ENCODE data around the gene PLCH2.

Gene PLCH2

DNA sequence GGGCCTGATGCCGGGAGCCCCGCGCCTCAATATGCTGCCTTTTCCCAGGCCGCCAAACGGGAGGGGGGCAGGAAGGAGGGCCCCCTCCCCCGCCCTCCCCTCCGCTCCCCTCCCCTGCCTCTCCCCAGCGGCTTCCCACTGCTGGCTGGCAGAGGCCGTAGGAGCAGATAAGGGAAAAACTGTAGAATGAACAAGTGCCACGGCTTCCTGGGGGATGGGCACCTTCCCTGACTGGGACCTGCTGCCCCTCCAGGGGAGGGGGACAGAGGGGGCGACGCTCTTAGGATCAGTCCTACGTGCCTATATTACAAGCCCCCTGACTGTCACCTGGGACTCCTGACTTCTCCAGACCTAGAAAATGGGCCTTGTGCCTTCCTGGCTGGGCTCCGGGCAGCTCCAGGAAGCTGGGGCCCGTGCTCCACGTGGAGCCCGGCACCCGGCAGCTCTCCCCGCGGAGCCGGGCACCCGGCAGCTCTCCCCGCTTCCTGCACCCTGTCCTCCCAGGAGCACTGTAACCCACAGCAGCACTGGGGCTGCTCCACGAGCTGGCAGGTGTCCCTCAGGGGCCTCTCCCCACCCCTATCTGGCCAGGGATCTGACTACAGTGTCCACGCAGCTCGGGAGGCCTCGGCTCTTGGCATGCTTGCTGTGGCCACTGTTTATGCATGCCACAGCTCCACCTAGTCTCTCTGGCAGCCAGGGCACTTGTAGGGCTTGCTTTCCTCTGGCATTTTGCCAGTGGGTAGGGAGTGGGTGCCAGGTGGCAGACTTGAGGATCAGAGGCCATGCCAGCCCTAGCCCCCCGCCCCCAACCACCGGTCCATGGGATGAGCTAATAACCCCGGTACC lies 54.6 kb downstream of the PLCH2 start:
- no peak for DNase-seq (ENCODE audit: low read depth)

DNA sequence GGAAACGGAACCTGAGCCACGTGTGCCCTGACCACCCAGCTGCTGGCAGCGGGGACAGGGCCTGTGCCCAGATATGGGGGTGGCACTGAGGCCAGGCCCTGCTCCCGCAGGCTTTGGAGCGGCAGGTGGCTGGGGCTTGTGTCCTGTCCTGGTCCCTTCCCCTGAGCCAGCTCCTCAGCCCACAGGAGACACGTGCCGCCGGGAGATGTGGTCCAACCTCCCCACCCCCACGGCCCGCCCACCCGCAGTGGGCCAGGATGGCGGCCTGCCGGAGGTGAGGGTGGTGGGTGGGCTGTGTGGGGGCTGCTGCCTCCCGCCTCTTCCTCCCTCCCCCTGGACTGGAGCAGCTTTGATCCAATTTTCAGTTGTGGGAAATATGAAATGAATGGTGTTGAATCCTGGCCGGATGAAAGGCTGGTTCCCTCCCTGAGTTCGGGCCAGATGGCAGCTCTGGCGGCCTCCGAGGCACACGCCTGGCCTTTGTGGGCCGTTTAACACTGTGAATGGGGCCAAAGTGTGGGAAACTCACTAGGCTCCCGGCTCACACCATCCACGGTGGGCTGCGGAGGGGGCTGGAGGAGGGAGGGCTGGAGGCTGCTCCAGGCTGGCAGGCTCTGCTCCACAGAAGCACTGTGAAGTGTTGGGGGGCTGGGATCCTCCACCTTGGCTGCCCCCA lies 56.5 kb downstream of the PLCH2 start:
- DNase-seq (ENCODE audit: low read depth) = no peak

DNA sequence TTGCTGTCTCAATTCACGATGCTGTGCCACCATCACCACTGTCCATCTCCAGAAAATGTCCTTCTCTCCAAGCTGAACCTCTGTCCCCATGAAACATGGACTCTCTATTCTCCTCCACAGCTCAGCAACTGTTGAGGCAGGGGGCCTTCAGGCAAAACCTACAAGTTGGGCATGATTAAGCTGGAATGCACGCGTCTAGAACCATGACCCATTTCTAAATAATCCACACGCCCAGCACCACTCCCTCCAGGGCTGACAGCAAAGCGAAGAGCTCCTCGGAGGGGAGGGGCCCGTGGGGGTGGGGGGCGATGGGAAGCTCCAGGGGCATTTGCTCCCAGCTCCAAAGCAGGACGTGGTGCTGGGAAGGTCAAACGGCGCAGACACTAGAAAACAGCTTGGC lies 57.3 kb downstream of the PLCH2 start:
- no peak for DNase-seq (ENCODE audit: low read depth)

DNA sequence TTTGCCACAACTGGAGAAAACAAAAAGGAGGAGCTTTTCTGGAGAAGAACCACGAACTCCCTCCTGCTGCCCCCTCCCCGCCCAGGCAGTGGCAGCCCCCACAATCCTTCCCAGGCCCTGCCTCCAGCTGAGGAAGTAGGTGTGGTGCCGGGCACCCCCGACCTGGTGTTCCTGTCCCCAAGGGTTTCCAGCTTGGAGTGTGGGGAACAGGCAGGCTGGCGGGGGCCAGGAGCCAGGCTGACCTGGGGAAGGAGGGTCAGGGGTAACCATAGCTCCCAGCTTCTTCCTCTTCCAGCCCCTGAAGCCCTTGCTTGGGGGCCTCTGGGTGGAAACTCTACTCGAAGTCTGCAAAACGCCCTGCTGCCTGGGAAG lies 58.2 kb downstream of the PLCH2 start:
- DNase-seq (ENCODE audit: low read depth) = no peak

DNA sequence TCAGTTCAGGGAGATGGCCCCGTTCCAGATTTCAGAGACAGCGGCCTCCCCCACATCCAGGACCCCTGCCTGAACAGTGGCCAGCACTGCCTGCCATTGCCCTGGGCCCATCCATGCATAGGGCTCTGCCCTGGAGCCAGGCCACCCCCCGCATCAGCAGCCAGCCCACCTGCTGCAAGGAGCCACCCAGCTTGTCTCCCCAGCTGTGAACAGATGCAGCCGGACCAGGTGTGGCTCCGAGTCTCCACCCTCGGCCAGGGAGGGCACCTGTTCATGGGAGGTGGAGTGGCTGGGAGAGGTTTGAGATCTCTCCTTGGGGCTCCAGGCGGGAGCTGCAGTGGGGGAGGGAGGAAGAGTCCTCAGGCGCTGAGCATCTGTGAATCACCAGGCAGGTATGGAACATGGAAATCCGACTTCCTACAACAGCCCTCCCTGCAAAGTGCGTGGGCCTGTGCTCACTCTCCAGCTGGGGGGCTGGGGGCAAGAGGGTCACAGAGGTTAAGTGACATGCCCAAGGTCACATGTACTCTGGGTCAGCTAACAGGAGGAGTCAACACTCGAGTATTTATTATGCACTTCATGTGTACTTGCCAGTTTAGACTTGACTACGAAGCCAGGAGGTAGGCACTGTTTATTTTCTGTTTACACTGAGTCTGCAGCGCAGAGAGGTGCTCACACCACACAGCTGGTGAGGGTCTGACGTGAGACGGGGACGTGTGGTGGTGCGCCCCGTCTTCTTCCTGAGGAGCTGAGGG lies 58.8 kb downstream of the PLCH2 start:
- no peak for DNase-seq (ENCODE audit: low read depth)

DNA sequence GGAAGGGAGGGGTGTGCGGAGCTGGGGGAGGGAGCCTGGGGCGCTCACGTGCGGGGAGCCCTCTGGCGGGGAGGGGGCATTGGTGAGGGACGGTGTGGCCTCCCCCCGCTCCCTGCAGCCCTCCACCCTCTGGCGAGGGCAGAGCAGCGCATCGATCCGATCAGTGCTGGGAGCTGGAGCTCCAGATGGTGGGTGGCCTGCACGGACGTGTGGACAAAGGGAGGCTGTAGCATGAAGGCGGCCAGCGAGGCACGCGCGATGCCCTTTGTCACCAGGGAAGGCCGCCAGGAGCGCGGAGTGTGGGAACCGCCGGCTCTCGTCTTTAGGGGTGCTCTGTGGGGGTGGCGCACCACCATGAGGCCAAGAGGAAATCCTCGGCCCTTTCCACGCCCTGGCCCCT lies 59.4 kb downstream of the PLCH2 start:
- no peak for DNase-seq (ENCODE audit: low read depth)

DNA sequence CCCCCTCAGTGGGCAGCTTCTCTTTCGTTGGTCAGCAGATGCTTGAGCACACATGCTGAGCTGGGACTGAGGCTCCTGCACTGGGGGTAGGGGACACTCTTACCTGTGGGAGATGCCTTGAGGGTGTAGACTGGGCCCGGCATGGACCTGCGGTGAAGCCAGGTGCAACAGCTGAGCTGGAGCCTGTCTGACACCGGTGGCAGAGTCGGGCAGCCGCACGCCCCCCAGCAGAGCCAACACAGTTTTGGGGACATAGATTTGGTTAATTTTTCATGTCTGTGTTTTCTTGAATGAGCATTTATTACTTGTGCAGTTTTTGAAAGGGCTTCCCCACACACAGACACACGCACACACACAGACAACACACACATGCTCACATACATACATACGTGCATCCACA lies 59.9 kb downstream of the PLCH2 start:
- DNase-seq (ENCODE audit: low read depth) = no peak

DNA sequence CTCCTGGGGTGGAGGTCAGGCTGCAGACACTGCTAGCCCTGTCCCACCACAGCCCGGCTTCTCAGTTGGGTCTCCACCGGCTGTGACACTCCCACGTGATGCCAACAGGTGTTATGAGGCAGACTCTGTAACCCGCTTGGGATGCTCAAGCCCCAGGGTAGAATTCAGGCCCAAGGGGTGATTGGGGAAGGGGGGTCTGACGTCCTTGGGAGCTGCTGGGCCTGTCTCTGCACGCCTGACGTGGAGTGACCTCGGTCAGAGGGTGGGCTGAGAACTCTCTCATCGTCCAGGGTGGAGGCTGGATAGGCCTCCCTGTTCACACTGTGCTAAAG lies 61.7 kb downstream of the PLCH2 start:
- no peak for DNase-seq (ENCODE audit: low read depth)

DNA sequence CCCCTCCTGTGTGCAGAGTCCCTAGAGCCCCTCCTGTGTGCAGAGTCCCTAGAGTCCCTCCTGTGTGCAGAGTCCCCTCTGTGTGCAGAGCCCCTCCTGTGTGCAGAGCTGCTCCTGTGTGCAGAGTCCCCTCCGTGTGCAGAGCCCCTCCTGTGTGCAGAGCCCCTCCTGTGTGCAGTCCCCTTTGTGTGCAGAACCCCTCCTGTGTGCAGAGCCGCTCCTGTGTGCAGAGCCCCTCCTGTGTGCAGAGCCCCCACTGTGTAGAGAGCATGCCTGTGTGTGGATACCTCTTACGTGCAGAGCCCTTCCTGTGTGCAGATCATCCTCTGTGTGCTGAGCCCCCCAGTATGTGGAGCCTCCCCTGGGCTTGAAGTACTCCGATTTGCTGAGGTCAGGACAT lies 62.3 kb downstream of the PLCH2 start:
- DNase-seq (ENCODE audit: low read depth) = no peak

DNA sequence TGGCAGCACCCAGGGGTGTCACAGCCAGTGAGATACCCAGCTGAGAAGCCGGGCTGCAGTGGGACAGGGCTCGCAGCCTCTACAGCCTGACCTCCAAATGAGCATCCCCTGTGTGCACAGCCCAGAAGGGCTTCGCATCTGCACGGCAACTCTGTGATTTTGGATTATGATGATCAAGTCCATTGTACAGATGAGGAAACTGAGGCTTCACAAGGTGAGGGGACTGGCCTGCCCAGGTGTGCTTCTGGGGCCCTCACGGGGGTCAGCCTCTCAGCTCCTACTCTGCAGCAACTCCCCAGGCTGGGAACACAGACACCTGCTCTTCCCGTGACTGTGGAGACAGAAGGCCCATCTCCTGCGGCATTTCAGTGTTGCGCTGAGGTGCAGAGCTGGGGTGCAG lies 62.8 kb downstream of the PLCH2 start:
- no peak for DNase-seq (ENCODE audit: low read depth)

DNA sequence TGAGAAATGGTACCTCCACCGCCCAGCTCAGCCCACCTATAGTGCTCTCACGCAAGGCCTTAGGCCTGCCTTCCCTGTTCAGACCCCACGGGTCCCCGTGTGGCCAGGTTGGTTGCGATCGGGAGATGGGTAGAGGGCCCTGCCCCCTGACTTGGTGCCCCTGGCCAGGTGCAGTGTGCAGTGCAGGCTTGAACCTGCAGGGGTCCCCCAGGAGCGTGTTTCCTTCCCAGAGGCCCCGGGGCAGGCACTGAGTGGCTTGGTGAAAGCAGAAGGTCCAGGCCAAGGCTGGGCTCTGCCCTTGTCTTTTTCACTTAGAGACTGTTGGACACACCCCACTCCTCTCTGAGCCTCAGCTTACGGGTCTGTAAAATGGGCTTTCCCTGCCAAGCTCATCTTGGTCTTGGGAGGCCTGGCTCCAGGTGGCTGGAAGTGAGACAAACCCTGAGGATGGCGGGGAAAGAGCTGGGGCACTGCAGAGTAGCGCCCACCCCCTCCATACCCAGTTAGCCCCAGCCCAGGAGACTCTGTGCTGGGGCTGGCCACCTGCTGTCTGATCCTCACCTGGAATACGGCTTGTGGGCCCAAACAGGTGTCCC lies 63.3 kb downstream of the PLCH2 start:
- DNase-seq (ENCODE audit: low read depth) = no peak

DNA sequence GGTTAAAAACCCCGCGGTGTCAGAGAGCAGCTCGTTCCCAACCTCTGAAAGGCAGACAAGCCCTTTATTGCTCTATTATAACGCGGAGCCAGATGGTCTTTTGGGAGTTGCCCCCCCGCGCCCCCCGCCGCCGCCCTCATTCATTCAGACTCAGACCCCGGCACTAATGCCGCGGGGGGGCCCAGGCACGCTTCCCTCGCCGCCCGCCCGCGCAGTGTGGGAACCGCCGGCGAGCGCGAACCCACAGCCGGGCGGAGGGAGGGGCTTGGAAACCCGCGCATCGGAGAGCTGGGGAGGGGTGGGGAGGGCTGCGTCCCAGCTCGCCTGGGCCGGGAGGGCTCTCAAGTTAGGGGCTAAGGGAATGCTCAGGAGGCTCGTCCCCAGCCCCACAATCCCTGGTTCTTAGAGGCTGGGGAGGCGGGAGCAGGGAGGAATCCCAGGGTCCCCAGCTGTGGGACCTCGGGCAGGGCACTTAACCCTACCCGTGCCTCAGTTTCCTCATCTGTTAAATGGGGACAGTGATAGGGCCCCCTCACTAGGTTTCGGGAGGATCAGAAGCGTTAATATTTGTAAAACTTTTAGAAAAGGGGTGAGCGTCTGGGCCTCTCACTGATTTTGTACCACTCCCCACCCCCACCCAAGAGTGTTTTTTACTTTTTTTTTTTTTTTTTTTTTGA lies 64.9 kb downstream of the PLCH2 start:
- no peak for DNase-seq (ENCODE audit: low read depth)

DNA sequence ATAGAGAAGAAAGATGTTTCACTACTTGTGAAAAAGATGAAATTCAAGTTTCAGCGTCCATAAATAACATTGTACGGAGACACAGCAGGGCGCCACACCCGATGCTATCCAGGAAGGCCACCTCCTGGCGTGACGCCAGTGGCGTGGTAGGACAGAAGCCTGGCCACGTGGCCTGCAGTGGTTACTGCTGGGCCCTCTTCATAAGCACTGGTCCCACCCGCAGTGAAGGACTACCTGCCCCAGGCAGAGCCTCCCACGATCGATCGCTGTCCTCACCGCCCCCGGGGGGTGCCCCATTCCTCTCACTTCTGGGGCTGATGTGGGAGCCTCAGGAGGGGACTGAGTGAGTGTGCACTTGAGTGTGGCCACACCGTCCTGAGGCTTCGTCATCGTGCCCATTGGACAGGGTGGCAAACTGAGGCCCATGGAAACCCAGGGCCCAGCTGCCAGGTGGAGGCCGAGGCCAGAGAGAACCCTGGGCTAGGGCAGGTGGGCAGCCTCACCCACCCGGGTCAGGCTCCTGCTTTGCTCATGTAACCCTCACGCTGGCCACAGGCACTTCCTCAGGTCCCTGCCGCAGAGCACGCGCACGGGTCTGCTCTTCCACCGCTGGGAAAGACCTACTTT lies 65.6 kb downstream of the PLCH2 start:
- DNase-seq (ENCODE audit: low read depth) = no peak

DNA sequence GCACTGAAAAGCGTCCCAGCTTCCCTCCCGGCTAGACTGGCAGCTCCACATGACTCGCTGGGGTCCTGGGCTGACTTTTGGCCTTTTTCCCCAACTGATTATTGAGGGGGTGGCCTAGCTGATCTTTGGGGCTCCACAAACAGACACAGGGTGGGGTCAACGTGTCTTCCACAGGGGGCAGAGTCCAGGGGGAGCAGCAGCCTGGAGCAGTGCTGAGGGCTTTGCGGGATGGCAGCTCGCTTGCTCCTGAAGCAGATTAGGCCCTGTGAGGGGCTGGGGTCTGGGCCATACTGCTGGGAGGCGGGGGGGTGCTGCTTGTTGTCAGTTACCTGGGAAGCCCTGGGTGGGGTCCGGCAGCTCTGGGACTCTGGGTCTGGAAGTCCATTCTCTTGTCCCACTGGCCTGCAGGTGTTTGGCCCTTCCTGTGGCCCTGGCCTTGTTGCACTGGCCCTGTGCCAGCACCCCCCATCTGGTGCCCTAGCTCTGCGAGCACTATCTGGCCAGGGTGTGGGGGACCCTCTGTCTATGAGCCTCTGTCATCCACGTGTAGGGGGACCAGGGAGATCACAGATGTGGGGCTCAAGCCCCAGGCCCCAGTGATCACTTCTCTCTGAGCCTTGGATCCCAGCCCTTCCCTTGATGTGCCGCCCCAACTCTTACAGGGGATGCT lies 66.3 kb downstream of the PLCH2 start:
- DNase-seq (ENCODE audit: low read depth) = no peak

DNA sequence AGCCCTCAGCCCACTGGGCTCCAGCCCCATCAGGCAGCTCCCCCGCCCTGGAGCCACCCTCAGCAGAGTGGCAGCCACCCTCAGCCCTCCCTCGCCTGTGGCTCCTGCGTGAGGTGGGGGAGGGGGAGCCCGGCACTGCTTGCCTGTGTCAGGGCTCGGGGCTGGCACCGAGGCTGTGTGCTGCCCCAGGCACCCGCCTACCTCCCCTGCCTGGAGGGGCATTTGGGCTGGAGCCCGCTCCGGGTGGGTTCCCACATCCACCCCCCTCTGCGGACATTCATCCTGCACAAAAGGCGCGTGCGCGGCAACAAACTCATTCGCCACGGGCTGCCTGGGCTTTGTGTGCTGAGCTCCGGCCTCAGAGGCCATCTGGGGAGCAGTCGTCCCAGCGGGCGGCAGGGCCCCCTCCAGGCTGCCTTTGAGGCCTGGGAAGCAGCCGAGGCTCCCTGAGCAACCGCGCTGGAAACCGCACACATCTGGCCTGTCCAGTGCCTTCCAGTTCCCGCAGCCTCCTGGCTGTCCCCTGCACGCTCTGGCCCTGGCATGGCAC lies 67.5 kb downstream of the PLCH2 start:
- no peak for DNase-seq (ENCODE audit: low read depth)

DNA sequence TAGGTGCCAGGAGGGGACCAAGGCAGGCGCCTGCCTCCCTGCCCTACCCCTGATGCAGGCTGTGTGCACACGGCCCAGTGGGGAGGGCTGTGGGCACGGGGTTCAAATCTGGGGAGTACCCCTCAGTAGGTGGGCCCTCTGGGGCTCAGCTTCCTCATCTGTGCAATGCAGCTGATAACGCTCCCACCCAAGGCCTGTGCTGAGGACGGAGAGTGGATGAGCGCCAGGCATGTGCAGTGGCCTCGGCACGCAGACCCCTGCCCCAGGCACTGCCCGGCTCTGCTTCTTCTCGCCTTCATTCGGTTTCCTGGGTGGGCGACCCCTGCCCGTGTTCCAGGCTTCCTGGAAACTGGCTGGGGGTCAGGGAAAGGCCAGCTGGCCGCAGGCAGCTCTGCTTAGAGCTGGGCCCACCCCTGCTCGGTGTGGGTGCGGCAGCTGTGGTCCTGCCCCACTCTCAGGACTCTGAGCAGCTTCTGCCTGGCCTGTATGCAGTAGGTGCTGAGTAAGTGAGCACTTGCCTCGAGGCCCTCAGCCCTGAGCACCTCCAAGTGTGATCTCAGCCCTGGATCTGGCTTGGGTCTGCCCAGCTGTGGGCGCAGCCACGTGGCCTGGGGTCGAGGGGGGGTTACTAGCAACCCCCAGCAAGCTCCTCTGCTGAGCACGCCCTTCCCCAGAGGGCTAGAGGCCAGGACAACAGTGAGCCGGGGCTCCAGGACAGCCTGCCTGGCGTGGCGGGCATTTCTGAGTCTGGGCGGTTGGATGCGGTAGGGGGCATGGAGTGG lies 68.2 kb downstream of the PLCH2 start:
- no peak for DNase-seq (ENCODE audit: low read depth)

DNA sequence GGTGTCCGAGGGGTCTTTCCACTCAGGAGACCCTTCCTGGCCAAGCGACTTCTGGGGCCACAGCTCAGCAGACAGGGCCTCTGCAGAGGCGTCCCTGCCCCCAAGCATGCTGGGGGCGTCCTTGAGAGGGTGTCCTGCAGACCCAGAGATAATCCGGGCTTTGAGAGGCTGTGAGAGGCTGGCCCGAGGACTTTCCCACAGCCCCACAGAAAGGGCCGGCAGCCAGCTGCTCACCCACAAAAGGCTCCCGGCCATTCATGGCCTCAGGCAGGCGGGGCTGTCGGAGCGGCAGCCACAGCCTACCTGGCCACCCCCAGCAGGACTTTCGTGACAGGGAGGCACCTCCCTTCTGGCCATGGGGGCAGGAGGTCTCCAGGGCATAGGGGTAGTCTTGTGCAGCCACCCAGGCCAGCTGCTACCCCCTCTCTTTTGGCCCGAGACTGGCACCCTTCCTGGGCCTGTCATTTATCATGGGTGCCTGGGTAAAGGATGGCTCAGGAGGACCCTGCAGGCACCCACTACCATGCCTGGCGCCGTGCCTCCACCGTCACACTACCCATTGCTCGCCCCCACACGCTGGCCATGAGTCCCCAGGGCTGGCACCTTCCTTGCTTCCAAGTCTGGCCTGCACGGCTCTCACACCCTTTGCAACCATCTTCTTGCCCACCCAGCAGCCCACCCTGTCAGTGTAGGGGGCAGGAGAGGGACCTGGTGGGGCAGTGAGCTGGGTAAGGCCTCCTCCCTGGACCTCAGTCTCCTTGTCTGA lies 69.0 kb downstream of the PLCH2 start:
- no peak for DNase-seq (ENCODE audit: low read depth)

DNA sequence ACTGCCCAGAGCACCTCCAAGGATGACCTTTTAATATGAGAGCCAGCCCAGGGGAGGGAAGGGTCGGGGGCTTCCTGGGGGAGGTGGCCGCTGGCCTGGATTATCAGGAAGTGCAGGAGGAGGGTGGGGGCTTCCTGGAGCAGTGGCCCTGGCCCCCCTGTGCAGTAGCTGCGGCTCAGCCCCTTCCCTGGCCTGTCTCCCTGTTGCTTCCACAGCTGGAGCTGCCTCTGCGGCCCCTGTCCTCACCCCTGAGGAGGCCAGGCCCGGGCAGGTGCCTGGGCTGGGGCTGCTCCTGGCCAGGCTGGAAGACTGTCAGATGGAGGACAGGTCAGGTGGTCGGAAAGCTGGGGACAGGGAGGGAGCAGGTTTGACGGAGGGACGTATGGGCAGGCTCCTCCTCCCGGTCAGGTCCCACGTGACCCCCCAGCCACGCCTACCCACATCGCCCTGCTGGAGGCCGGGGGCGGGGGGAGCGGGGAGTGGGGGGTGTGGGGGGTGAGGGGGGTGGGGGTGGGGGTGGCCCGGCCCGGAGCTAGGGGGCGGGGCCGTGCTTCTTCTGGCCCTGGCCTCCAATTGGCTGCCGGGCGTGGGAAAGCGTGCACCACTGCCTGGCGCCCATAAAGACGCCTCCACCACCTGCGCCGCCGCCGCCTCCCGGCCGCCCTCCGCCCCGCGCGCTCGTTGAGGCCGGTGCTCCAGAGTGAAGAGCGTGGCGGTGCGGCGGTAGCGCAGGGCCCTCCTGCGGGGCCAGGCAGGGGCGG lies 69.8 kb downstream of the PLCH2 start:
- peak; percentile 83 for DNase-seq (ENCODE audit: low read depth)

Data from activated T-helper 1 cell treated with Interleukin-2 at 50 U/mL for 16 hours (primary cell).